NCI-H2081 (cell line): ENCODE measurements around the gene LRRC55.

Experiments used
- DNase-seq, 2 experiments: peaks; one replicate each; lab custom pipeline; 2025; lab: John Stamatoyannopoulos, UW

Gene LRRC55

DNA sequence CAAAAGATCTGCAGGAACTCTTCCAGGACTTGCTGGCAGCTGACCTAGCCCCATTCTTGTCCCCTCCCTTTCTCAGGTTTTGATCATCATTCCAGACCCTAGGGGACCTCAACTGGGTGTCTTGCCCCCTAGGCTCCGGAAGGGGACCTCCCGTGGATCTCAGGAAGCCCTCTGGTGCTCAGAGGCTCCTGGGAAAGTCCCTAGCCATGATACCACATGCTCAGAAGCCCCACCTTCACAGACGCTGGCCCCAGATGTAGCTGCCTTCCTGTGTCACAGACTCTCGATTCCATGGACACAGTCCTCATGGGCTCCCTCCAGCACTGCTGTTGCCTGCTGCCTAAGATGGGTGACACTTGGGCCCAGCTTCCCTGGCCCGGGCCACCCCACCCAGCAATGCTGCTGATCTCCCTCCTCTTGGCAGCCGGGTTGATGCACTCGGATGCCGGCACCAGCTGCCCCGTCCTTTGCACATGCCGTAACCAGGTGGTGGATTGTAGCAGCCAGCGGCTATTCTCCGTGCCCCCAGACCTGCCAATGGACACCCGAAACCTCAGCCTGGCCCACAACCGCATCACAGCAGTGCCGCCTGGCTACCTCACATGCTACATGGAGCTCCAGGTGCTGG, at the start of gene LRRC55:
Gene LRRC55, plus strand, starts transcription at position 276 of the 628 bp plus-strand sequence. Its CDS starts 70 bp downstream, at position 346.
- no peak for DNase-seq

DNA sequence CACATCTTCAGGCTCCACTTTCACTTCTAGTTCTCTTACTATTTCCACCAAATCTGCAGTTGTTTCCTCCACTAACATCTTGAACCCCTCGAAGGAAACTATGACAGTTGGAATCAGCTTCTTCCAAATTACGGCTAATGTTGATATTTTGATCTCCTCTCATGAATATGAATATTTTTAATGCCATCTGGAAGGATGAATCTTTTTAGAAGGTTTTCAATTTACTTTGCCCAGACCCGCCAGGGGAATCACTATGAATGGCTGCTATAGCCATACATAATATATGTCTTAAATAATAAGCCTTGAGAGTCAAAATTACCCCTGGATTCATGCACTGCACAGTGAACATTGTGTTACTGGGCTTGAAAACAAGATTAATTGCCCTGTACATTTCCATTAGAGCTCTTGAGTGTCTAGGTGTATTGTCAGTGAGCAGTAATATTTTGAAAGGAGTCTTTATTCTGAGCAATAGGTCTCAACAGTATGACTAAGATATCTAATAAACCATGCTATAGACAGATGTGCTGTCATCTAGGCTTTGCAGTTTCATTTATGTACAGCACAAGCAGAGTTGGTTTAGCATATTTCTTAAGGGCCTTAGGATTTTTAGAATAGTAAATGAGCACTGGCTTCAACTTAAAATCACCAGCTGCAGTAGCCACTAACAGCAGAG, 48.3 kb upstream of the LRRC55 start:
- no peak for DNase-seq

DNA sequence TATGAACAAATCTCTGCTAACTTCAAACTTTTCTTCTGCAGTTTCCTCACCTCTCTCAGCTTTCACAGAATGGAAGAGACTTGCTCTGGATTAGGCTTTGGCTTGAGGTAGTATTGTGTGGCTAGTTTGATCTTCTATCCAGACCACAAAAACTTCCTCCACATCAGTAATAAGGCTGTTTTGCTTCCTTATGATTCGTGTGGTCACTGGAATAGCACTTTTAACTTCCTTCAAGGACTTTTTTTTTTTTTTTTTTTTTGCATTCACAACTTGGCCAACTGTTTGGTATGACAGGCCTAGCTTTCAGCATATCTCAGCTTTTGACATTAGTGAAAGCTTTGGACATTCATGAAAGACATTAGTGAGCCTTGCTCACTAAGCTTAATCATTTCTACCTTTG, 47.5 kb upstream of the LRRC55 start:
- no peak for DNase-seq

DNA sequence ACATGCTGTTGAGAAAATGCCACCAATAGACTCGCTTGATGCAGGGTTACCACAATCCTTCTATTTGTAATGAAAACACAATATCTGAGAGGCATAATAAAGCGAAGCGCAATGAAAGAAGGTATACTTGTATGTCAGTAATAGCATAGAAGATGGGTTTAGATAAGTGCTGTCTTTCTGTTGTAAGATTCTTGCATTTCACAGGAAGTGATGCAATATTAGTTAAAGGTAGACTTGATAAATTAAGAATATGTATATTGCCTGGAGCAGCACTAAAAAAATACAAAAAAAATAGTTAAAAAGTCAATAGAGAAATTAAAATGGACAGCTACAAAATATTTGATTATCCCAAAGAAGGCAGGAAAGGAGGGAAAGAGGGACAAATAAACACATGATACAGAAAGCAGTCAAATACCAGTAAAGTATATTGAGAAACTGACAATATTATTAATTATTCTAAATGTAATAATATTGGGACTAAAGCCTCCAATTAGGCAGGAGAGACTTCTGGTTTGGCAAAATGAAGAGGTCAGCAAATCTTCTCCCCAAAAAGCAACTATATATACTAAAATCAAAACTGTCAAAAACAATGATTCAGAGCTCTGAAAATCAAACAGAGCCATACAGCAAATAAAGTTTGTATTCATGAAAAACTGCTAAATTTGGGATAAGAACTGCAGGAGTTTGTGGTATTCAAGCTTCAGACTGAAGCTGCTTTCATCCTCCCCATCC, 46.6 kb upstream of the LRRC55 start:
- no peak for DNase-seq

GRCh38 chr11:57140568-57140967, 41.2 kb upstream of the LRRC55 start:
- DNase-seq: no peak

GRCh38 chr11:57143459-57143858, 38.3 kb upstream of the LRRC55 start:
- no peak for DNase-seq

GRCh38 chr11:57144075-57144474, 37.7 kb upstream of the LRRC55 start:
- DNase-seq: no peak

- no peak for DNase-seq
Measured at GRCh38 chr11:57144531-57145320, 37.0 kb upstream of the LRRC55 start.

- no peak for DNase-seq
Measured at GRCh38 chr11:57146301-57146700, 35.5 kb upstream of the LRRC55 start.

DNA sequence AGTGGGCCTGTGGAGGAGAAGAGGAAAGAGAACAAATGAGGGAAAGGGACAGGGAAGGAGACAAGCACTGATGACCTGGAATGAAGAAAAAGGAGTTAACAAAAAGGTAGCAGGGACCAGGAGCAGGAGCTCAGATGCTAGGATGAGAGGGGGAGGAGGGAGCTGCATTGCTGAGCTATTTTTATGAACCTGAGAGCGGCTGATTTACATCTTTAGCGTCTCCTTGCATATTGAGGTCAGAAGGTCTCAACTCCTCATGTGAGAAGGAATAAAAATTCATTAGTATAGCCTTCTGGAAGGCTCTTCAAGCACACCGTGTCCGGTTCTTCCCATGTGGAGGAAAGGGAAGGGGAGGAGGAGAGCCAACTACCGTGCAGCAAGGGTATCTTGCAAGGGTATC, 33.1 kb upstream of the LRRC55 start:
- DNase-seq: no peak

GRCh38 chr11:57150454-57150917, 31.3 kb upstream of the LRRC55 start:
- no peak for DNase-seq

- DNase-seq: no peak
Measured at GRCh38 chr11:57152134-57152533, 29.6 kb upstream of the LRRC55 start.

GRCh38 chr11:57153448-57153847, 28.3 kb upstream of the LRRC55 start:
- DNase-seq: no peak

GRCh38 chr11:57154739-57155138, 27.0 kb upstream of the LRRC55 start:
- no peak for DNase-seq

DNA sequence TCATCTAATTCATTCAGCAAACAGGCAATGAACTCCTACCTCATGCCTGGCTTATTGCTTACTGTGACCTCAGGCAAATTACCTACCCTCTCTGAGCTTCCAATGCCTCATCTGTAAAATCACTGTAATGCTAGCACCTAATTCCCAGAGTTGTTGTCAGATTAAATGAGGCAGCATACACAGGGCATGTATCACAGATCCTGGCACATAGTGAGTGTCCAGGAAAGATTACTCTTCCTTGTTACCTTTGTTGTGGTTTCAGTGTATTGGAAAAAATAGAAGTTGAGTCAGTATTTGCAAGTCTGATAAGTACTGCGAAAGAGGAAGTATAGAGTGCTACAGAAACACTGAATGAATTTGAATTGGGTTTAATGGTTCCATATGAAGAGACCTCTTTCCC, 26.4 kb upstream of the LRRC55 start:
- no peak for DNase-seq

- DNase-seq: no peak
Measured at GRCh38 chr11:57155838-57156607, 25.7 kb upstream of the LRRC55 start.

GRCh38 chr11:57156928-57157327, 24.8 kb upstream of the LRRC55 start:
- DNase-seq: no peak

- no peak for DNase-seq
Measured at GRCh38 chr11:57157624-57158023, 24.1 kb upstream of the LRRC55 start.

DNA sequence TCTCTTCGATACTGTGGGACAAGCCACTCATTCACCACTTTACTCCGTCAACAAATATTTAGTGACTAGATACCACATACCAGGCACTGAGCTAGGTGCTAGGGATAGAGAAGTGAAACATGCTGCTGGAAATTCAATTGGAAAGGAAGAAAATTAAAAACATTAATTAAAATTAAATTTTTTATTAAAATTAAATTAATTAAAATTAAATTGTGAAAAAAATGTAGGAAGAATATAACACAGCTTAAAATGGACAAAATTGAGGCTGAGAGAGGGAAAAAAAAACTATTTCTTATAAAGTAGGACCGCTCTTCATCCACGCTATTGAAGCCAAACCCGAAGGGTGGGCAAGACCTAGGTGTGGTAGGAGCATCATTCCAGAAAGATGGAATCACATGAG, 23.6 kb upstream of the LRRC55 start:
- no peak for DNase-seq

- DNase-seq: no peak
Measured at GRCh38 chr11:57158599-57158998, 23.2 kb upstream of the LRRC55 start.

- no peak for DNase-seq
Measured at GRCh38 chr11:57160665-57161064, 21.1 kb upstream of the LRRC55 start.

DNA sequence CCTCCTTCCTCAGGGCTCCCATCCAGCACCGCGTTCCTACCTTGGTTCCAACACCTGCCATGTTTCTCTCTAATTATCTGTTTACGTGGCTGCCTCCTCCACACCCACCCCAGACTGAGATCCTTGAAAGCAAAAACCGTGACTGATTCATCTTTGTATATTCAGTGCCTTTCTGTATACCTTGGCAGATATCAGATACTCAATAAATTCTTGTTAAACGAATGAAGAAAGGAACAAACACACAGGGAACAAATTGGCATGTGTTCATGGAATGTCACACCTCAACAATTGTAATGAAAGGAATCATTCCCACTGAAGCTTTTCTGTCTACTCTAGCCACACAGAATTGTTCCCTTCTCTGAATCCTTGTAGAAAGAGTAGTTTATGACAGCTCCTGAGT, 20.4 kb upstream of the LRRC55 start:
- no peak for DNase-seq
